Measurements from ENCODE around the gene DPP4.

DPP4 gene

DNA sequence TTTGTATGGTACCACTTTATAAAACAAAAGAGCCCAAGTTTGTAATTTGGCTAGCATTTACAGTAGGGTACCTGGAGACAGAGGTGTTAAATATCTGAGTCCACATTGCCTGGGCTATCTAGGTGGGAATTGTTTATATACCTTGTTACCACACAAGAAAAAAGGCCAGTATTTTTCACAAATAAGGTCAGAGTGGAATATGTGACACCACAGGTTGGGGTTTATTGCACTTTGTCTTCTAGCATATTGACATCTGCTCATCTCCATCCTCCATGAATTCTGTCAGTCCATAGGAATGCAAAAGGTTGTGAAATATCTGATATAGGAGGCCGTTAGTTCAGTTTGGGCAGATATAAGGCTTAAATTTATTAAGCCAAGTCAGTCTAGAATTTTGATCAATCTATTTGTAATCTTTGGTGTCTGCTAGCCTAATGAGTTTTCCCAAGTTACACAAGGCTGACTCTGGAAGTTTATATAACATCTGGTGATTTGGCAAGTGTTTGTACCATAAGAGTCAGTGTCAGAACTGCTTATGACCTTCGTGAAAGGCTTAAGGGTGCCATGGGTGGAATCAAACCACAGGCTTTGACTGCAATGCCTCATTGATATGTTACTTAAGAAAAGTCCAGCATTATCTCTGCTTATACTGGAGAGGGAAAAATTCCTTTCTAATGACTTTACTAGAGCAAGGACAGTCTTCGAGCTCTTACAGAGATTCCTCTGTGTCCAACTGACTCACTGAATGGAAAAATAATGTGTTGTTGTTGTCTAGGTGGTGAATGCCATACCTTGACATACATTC is 11.3 kb upstream of the DPP4 start:
- no peak for DNase-seq

DNA sequence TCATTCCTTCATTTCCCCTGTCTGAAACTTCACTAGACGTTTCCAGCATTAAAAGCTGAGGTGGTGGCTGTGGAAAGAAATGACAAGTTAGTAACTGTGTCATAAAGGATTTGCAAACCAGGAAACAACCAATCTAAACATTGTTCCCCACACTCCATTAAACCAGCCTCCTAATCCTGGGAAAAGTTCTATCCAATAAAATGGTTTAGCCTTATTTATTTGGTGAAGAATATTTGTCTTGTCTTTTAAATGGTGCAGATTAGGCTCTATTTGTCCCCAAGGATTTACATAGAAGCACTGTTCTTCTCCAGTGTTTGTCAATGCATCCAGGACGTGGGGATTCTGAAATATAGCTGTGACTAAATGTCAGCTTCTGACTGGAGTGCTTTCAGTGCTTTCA is 10.5 kb upstream of the DPP4 start:
- DNase-seq: no peak

DNA sequence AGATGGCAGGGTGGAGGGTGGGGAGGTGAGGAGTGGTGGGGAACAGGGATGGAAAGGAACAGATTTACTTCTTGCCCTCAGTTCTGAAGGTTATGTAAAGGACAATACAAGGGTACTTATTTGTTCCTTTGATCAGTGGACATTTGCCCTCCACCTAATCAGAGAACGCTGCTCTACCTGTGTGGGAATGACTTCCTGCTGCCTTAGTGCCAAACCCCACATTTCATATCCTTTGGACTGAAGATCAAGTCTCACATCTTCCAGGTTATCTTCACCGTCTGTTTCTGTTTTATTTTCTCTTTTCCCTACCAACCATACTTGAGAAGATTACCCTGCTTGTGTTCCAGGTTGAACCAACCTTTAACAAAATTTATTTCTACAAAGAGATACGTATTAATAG is 8.7 kb upstream of the DPP4 start:
- DNase-seq: no peak

DNA sequence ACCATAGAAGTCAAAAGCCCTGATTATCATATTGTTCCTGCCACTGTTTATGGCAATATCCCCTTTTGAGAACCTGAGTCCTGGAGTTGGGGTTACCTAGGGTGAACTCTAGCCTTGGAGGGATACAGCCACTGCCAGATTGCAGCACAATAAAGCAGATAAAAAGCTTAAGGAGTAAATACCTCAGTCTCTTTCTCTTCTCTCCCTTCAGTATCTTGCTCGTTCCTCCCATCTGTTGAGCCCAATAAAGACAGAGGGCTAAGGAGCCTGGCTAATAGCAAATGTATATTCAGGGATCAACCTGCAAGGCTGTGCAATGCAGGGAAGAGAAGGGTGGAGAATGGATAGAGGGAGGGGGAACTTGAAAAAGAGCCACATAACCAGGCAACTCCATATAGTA is 8.0 kb upstream of the DPP4 start:
- DNase-seq: no peak

DNA sequence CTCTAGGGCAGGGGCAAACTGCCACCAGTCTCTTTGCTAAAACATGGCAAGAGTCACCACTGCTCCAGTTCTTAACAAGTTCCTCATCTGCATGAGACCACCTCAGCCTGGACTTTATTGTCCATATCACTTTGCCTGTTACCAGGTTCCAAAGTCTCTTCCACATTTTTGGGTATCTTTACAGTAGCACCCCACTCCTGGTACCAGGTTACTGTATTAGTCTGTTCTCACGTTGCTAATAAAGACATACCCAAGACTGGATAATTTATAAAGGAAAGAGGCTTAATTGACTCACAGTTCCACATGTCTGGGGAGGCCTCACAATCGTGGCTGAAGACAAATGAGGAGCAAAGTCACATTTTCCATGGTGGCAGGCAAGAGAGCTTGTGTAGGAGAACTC is 5.5 kb upstream of the DPP4 start:
- no peak for DNase-seq

DNA sequence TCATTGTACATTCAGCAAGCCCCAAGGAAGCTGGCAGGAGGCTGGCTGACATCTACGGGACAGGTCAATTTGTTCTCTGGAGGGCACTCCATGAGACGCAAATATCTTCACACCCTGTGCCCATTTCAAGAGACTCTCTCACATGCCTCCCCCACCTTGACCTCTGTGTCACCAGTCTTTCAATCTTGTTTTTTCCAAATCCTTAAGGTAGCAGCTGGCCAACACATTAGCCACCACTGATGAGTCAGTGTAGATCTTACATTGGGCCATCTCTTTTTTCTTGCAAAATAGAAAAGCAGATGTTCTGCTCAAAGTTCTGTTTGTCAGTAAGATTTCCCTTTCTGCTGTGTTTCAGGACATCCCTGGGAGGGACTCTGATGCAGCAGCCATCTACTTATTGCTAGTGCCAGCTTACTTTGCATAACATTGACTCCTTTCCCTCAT is 1.7 kb upstream of the DPP4 start:
- no peak for DNase-seq

DNA sequence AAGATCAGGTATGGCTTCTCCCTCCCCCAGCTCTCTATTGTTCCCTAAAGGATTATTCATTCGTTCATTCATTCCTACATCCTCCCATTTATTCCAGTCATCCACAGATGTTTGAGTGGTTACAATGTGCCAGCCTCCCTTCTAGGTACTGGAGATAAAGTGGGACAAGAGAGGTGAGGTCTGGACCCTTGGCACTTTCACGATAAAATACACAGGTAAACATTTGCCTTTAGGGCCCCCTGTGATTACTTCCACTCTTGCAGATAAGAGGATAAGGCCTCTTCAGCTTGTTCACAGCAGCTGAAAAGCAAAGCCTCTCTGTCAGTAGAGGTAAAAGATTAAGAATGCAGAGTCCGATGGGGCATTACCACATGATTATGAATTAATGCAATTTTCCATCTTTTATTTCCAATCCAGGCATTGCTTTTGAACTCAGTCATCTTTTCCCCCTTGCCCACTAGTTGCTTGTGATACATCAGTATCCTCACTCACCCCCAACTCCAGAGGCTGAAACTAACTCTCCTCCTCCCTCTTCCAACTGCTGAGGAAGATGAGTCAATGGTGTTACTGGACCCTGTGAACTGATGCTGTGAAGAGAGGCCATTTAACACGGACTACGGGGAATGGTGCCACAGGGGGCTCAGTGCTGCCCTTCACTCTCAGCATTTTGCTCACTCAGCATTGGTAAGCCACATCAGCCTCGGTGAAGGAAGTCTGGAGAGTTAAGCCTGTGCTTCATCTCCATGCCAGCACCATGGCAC is 1.1 kb upstream of the DPP4 start:
- DNase-seq: no peak

DNA sequence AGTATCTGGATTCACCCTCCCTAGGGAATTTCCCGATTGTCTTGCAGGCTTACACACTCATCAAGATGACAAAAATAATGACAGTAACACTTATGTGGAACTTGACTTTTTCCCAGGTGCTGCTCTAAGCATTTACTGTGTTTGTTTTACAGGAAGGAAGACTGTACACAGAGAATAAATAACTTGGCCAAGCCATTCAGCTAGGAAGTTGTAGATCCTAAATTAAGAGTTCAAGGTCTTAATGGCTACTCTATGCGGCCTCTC is 549 bp upstream of the DPP4 start:
- DNase-seq: no peak

DNA sequence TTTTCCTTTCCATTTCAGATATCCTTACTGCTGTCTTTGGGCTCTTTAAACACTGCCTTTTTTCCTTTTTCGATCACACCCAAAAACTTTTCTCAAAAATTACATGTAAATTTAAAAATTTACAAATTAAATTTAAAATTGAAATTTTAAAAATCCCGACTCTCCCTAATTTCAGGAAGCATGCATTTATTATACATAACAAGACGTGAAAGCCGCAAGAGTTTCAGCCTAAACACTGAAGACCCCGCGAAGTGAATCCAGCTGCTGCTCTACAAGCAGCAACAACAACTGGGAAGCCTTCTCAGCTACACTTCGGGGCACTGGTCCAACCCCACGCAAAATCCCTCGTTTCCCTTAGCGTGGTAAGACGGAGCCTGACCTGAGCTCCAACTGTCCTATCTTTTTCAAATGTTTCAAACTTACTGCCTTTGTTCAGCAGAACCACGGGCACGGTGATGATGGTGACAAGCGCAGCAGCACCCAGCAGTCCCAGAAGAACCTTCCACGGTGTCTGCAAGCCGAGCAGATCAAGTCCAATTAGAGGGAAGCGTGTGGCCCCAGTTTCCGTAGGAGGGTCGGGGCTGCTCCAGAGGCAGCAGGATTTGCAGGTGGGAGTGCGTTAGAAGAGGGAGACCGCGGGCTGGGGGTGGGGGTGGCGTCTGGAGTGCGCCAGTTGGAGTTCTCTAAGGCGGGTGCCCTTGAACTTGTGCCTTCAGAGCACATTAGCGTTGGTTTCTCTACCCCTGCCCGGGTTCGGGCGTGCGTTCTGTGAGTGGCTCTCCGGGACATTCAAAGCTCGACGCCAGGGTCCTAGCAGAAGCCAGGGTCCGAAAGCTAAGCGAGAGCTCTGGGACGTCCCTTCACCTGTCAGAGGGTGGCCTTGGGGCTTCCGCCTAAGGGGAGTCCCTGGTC is 783 bp downstream of the DPP4 start:
- no peak for DNase-seq

DNA sequence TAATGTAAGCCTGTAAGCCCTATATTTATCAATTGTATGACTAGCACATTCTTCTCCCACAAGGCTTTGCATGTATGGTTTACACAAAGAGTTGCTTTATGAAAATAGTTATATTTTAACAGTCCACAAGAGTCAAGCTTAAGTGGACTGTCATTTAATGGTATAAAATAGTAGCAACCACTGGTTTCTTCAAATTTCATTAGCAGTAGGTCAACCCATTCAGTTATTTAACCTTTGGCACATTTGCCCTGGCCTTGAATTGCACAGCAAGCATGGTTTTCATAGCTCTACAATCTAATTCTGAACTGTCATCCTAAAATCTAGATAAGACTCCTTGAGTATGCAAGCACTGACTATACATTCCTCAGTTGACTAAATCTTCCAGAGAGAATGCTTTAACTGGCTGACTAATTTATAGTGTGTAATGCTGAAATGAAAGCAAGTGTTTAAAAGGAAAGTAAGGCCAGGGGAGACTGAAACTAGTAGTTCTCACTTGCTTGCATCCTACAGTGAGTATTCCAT is 1.8 kb downstream of the DPP4 start:
- DNase-seq: no peak

DNA sequence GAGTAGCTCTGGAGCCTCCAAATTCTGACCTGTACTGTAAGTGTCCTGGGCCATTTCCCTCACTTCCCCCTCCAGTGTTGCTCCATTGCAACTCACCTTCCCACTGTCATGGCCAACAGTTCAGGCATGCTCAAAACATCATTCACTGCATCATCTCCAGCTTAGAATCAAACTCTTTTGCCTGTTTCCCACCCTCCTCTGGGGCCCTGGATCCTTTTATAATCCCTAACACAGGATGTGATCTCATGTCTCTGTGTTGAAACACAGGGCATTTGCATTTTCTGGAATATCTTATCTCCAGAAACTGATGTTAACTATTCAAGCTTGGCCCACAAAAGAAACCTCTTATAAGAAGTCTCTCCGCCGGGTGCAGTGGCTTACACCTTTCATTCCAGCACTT is 3.0 kb downstream of the DPP4 start:
- no peak for DNase-seq

DNA sequence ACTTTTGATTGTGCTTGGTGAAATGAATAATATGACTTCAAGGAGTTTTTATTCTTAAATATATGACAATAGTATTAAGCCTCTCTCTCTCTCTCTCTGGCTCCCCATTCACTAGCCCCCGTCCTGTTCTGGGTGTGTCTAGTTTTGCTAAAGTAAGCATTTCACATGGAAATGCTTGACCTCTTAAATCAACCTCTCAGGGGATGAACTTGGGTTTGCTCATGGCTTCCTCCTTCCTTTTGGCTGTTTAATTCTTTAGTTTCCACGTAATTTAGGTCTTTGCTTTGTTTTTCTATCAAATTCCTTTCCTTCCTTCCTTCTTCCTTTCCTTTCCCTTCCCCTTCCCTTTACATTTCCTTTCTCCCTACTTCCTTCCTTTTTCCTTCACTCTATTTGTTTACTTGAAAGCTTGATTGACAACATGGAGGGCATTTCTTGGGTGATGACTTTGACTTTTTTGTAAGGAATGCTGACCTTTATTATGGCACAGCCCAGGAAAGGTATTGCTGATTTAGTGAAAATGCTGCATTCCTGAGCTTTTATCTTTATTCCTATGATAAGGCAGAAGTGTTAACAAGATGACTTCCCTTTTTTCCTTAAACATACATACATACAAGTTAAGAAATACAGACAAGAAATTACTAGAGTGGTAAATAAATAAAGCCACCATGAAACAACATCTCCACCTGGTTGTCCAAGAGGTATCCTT is 3.6 kb downstream of the DPP4 start:
- DNase-seq: no peak

DNA sequence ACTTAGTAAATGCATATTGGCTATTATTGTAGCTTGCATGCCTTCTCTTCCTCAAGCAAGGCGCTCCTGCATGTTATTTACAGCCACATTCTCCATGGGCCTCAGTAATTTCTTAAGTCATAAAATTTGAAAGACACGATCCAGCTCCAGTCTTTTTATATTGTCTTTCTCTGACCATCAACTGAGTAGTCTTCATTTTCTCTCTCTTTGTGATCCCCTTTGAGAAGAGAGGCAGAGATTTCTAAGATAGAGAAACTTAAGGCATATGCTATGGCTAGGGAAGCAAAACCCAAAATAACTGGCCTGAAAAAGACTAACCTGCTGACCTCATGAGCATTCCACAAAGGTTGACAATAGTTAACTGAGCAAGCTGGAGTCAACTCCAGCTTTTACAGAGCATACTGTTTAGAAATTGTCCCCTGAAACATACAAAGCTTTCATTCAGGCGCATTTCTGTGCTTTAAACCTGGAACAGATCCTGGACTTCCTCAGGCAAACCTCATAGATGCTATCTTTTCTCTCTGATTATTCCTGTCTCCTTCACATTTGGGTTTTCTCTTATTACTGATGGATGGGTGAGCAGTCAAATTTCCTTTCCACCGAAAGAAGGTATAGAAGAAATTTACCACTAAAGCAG is 4.6 kb downstream of the DPP4 start:
- no peak for DNase-seq

DNA sequence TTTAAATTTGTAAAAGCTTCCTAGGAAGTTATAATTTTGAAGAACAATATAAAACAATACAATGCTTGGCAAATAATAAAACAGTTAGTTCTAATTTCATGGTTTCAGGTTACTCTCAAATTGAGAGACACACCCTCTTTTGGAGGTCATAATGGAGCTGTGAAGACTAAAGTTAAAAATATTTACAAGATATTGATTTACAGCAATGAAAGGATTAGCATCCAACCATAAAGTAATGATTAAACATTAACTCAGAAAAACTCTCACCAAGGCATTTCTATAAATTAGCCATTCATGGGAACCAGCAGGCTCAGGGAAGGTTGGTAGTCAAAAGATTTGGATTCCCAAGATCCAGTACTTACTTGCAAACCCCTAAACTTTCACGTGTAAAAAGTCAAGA is 6.4 kb downstream of the DPP4 start:
- no peak for DNase-seq

DNA sequence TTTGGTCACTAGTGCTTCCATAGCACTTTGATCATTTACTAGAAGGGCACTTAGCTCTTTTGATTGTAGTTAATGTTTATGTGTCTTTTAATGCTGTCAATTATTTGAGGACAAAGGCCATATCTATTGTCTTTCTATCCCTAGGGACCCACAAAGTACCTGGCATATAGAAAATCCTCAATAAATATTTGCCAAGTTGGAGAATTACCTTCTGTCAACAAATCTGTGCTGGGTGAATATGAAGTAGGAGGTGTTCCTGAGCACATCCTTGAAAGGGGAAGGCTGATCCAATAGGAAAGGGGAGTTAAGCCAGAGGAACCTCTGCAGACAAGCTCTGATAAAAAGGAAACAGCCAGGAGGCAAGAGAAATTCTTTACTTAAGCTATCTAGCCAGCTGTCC is 8.2 kb downstream of the DPP4 start:
- no peak for DNase-seq

DNA sequence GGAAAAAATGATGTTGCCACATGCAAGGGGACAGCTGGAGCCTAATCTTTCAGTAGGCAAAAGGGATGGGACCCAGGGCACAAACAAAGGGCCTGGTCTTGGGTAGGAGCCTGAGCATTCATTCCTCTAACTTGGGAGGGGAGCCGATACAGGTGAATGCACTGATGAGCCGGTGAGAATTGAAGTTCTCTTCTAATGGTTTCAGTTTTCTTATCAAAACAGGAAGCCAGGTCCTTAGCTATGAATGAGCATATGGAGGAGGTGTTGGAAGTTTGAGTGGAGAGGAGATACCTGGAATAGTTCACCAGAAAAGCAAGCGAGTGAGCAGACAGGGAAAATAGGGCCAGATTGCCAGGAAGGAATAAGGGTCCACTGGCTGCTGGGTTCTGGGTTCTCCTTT is 10.1 kb downstream of the DPP4 start:
- DNase-seq: peak in 1 of 2 donors; percentile 33

DNA sequence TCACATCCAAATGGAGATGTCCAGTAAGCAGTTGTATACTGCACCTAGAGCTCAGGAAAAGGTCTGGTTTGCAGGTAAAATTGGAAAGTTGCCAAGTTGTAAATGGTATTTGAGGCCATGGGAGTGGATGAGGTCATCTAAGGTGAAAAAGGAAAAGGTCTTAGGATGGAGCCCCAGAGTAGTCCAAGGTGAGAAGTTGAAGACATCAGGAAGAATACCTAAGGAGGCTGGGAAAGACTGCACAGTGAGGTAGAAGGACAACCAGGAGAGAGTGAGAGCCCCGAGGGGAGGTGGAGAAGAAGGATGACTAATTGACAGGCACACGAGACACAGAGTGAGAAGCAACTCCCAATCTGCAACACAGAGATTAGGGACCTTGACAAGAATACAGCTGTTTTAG is 10.7 kb downstream of the DPP4 start:
- no peak for DNase-seq

DNA sequence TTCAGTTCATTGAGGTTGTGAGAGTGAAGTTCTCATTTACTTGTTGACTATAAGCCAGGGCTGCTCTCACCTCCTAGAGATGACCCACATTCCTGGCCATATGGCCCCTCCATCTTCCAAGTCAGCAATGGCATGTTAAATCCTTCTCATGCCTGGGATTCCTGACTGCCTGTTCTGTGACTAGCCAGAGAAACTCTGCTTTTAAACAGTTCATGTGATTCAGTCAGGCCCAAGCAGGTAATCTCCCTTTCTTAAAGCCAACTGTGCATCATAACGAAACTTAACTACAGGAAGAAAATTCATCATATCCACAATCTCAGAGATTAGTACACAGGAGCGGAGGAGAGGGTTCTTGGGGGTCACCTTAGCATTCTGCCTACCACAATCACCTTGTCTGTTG is 11.5 kb downstream of the DPP4 start:
- DNase-seq: no peak

DNA sequence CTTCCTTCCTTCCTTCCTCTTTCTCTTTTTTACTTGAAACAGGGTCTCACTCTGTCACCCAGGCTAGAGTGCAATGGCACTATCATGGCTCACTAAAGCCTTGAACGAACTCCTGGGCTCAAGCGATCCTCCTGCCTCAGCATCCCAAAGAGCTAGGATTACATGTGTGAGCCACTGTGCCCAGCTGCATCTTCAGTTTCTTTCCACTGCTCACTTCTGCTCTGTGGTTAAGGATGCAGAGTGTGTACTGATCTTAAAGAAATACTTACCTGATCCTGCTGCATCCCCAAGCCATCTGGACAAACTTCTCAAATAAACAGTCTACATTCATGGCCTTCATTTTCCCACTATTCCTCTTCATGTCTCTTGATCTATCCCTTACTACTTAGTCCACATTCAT is 13.0 kb downstream of the DPP4 start:
- no peak for DNase-seq

DNA sequence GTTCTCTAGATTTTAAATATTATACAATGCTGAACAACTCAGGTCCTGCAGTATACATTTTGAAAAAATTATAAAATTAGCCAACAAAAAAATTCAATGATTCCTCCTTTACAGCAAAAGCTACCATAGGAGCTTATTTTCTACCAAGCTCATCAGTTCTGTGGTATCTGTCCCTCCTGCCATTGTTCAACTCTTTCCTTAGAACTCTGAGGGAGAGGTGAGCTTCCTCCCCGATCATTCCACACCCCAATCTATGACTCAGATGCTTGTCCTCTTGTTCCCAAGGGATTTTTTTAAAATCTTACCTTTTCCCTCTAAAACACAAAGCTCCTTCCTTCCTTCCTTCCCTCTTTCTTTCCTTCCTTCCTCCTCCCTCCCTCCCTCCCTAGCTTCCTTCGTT is 13.5 kb downstream of the DPP4 start:
- DNase-seq: no peak

DNA sequence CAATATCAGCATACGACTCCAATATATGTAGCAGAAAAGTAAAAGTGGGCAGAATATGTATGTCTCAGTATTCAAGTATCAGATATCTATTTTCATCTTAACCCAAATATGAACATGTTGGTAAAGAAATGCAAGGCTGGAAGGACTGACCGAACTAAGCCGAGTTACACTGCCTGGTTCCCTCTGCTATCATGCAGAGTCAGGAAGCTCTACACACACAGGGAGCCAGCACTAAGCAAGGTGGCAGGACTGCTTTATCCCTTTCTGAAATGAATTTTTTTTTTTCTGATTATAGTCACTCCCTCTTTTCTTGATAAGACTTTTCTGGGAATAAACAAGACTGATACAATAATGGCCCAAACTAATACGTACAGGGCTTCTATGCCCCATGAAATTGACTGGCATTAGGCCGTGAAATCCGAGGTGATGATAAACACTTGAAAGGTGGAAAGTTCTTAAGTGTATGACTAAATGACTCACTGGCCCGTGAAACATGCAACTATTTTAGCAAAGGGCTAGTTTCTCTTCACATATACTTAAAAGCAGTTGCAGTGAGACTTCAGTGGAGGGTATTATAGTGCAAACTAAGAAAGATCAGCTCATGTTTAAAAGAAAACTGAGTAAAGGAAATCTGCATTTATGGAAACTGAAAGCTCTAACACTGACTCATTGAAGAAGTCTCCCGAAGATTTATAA is 14.9 kb downstream of the DPP4 start:
- no peak for DNase-seq

DNA sequence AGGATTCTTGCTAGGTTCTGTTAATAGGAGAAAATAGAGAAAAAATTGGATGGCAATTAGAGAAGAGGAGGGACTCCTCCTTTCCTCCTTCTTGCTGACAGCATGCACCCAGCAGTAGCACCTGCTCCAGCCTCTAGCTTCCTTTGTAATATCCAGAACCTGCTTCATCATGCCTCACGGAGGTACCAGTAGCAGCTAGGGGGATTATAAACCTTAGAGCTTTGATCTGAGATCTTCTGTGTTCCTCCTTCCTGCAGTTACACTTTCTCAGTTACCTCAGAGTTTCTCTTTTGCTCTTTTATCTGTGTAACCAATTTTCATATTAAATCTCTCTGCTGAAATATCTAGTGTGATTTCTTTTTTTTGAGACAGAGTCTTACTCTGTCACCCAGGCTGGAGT is 16.6 kb downstream of the DPP4 start:
- DNase-seq: no peak

Measured in CD4-positive, alpha-beta T cell treated with Interleukin-1 beta for 1 hour (primary cell).